HG02798 (cell line): ENCODE results near the gene CD1E.
"Not testable (repeated sequence)": the region's sequence is repeated elsewhere in the genome, so short reads cannot be mapped to it uniquely, and the experiment has no call there.

Experiments used
- ATAC-seq: cut with Tn5 transposase; IDR thresholded peaks from one replicate; pipeline ENCODE4 v1.9.1; 2021; ENCODE audit warnings: mild to moderate bottlenecking; ENCODE audit not compliant: unreplicated experiment, poor library complexity

The CD1E gene

GRCh38 chr1:158357441-158357840 is 3.7 kb downstream of the CD1E start:
- no peak for ATAC-seq

- no peak for ATAC-seq
These were observed 8.8 kb downstream of the CD1E start for GRCh38 chr1:158362482-158362881.

- no peak for ATAC-seq
These were observed 9.2 kb downstream of the CD1E start for GRCh38 chr1:158362941-158363340.

GRCh38 chr1:158366783-158367182 is 13.1 kb downstream of the CD1E start:
- no peak for ATAC-seq

GRCh38 chr1:158371188-158371953 is 17.7 kb downstream of the CD1E start:
- ATAC-seq = peak; percentile 97

- ATAC-seq = not testable (repeated sequence)
These were observed 20.4 kb downstream of the CD1E start for GRCh38 chr1:158374101-158374500.

- ATAC-seq = no peak
These were observed 21.2 kb downstream of the CD1E start for GRCh38 chr1:158374860-158375259.

- ATAC-seq = no peak
These were observed 36.6 kb downstream of the CD1E start for GRCh38 chr1:158390331-158390730.

- no peak for ATAC-seq
These were observed 37.4 kb downstream of the CD1E start for GRCh38 chr1:158391099-158391498.

- no peak for ATAC-seq
These were observed 39.8 kb downstream of the CD1E start for GRCh38 chr1:158393476-158393875.

- no peak for ATAC-seq
These were observed 43.0 kb downstream of the CD1E start for GRCh38 chr1:158396646-158397045.

GRCh38 chr1:158398818-158399514 is 45.3 kb downstream of the CD1E start, which contains the start of gene OR10T2:
OR10T2 (minus strand) TSS chr1:158399466; CDS start chr1:158399466, 0 bp downstream.
- no peak for ATAC-seq

- ATAC-seq = no peak
These were observed 47.2 kb downstream of the CD1E start for GRCh38 chr1:158400871-158401270.

GRCh38 chr1:158407092-158407491 is 53.4 kb downstream of the CD1E start:
- no peak for ATAC-seq
